SH-SY5Y (cell line): ENCODE results near the gene AGAP2.

ENCODE experiments used
- GATA2 ChIP-seq: IDR thresholded peaks from 2 replicates; pipeline ENCODE4 v1.6.1; 2011; ENCODE audit warnings: mild to moderate bottlenecking, low read depth, low read length
- GATA3 ChIP-seq: IDR thresholded peaks from 2 replicates; pipeline ENCODE4 v1.6.1; 2011; ENCODE audit warnings: low read depth, mild to moderate bottlenecking, low read length, moderate library complexity

- TF ChIP-seq GATA2 (no peak), GATA3 (no peak)
Observed at GRCh38 chr12:57740656-57741412, 2.3 kb upstream of the AGAP2 start.
